HL-60 (cell line): ENCODE data around the gene S1PR3.

Experiments used
- DNase-seq, 2 experiments: peaks; one replicate each; pipeline ENCODE4 v3.0.0-alpha.2; 2010 to 2020; ENCODE audit warnings: low read depth in 1 of 2, low spot score in 1 of 2
- H3K27ac ChIP-seq: fragments of 250-450 bp; sonication (Bioruptor Pico); replicated peaks from 2 replicates; pipeline ENCODE4 v1.5.1; 2020; ENCODE audit warnings: mild to moderate bottlenecking, moderate library complexity
- H3K27me3 ChIP-seq: fragments of 250-450 bp; sonication (Bioruptor Pico); 2 replicates; pipeline ENCODE4 v1.5.1; 2021; ENCODE audit warnings: mild to moderate bottlenecking, moderate library complexity; ENCODE audit not compliant: insufficient read depth, poor library complexity, severe bottlenecking
- H3K4me3 ChIP-seq: replicated peaks from 2 replicates; pipeline ENCODE4 v1.5.1; 2011; ENCODE audit warnings: mild to moderate bottlenecking, control low read depth, low read length; ENCODE audit not compliant: insufficient read depth
- GABPA ChIP-seq: IDR thresholded peaks from 2 replicates; pipeline ENCODE4 v1.6.1; 2012; ENCODE audit warnings: low read depth
- POLR2AphosphoS5 ChIP-seq: IDR thresholded peaks from 2 replicates; pipeline ENCODE4 v1.6.1; 2012; ENCODE audit warnings: low read depth
- SPI1 ChIP-seq: IDR thresholded peaks from 2 replicates; pipeline ENCODE4 v1.6.1; 2012; ENCODE audit warnings: low read depth, mild to moderate bottlenecking, borderline replicate concordance
- TF ChIP-seq, protein P1 (sequence below): IDR thresholded peaks from 2 replicates; pipeline ENCODE4 v1.6.1; 2012; ENCODE audit warnings: low read depth; ENCODE audit not compliant: insufficient replicate concordance
- TF ChIP-seq, protein P2 (sequence below): IDR thresholded peaks from one replicate; pipeline ENCODE4 v1.5.1; 2011; ENCODE audit warnings: low read length, control low read depth, inconsistent platforms; ENCODE audit not compliant: insufficient read depth

The S1PR3 gene

DNA sequence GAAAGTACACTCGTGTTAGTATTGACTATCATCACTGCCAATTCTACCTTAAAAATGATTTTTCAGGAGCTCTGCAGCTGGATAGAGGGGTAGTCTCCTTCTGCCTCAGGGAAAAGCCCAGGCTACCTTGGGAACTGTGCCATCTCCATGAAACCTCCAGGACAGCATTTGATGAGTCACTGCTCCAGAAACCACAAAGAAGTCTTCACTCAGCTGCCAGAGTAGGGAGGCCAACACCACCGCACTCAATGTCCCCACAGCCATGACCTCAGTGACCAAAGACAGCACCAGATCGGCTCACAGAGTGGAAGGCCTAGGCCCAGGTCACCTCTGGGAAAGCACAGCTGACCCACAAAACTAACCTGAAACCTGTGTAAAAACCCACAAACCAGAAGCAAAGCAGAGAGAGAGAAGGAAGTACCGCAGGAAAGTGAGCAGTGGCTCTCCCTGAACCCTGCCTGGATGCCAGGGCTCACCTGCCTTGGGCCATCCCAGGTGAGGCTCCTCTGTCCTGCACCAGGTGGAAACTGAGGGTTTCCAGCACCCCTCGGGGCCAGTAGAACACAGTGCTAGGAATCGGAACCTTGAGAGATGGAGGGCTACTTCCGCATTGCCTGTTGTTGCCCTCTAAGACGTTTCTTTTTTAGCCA, 30.0 kb downstream of the S1PR3 start:
- Histone ChIP-seq H3K4me3 (no peak overlapping the region), H3K27ac (no peak overlapping the region), H3K27me3 (no peaks in the 10 kb centered on the region)
- DNase-seq, result no peak
- TF ChIP-seq, protein P1, sequence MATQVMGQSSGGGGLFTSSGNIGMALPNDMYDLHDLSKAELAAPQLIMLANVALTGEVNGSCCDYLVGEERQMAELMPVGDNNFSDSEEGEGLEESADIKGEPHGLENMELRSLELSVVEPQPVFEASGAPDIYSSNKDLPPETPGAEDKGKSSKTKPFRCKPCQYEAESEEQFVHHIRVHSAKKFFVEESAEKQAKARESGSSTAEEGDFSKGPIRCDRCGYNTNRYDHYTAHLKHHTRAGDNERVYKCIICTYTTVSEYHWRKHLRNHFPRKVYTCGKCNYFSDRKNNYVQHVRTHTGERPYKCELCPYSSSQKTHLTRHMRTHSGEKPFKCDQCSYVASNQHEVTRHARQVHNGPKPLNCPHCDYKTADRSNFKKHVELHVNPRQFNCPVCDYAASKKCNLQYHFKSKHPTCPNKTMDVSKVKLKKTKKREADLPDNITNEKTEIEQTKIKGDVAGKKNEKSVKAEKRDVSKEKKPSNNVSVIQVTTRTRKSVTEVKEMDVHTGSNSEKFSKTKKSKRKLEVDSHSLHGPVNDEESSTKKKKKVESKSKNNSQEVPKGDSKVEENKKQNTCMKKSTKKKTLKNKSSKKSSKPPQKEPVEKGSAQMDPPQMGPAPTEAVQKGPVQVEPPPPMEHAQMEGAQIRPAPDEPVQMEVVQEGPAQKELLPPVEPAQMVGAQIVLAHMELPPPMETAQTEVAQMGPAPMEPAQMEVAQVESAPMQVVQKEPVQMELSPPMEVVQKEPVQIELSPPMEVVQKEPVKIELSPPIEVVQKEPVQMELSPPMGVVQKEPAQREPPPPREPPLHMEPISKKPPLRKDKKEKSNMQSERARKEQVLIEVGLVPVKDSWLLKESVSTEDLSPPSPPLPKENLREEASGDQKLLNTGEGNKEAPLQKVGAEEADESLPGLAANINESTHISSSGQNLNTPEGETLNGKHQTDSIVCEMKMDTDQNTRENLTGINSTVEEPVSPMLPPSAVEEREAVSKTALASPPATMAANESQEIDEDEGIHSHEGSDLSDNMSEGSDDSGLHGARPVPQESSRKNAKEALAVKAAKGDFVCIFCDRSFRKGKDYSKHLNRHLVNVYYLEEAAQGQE, result no peak
- TF ChIP-seq GABPA, result no peak
- no peak for TF ChIP-seq SPI1
- TF ChIP-seq, protein P2, sequence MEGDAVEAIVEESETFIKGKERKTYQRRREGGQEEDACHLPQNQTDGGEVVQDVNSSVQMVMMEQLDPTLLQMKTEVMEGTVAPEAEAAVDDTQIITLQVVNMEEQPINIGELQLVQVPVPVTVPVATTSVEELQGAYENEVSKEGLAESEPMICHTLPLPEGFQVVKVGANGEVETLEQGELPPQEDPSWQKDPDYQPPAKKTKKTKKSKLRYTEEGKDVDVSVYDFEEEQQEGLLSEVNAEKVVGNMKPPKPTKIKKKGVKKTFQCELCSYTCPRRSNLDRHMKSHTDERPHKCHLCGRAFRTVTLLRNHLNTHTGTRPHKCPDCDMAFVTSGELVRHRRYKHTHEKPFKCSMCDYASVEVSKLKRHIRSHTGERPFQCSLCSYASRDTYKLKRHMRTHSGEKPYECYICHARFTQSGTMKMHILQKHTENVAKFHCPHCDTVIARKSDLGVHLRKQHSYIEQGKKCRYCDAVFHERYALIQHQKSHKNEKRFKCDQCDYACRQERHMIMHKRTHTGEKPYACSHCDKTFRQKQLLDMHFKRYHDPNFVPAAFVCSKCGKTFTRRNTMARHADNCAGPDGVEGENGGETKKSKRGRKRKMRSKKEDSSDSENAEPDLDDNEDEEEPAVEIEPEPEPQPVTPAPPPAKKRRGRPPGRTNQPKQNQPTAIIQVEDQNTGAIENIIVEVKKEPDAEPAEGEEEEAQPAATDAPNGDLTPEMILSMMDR, result no peak
- TF ChIP-seq POLR2AphosphoS5, result no peak

GRCh38 chr9:89022001-89022759, 30.9 kb downstream of the S1PR3 start:
- no peaks in the 10 kb centered on the region for H3K27me3 ChIP-seq
- H3K27ac ChIP-seq, result no peak overlapping the region
- no peak for DNase-seq
- TF ChIP-seq GABPA (no peak), SPI1 (no peak), POLR2AphosphoS5 (no peak)
- TF ChIP-seq, protein P1, result no peak
- TF ChIP-seq, protein P2, result no peak
- no peak overlapping the region for H3K4me3 ChIP-seq

DNA sequence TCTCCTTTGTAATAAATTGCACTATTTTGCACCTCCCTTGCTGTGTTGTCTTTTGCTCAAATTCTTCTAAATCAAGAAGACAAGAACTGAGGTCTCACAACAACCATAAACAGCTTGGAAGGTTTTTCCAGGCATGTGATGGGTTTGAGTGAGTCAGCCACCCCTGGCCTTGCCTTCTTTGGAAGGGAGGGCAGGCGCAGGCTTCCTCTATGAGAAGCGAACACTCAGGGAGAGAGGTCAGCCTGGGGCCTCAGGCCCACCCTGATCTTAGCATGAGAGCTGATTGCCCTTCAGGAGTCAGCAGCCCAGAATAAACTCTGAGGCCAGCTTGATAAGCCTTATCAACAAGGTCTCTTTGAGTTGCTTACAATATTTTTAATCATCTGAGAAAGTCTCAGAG, 31.6 kb downstream of the S1PR3 start:
- Histone ChIP-seq H3K27me3 (no peaks in the 10 kb centered on the region), H3K27ac (no peak overlapping the region), H3K4me3 (no peak overlapping the region)
- no peak for DNase-seq
- TF ChIP-seq, protein P1, result no peak
- TF ChIP-seq, protein P2, result no peak
- TF ChIP-seq POLR2AphosphoS5 (no peak), SPI1 (no peak), GABPA (no peak)
